Measurements from ENCODE around the gene CASP1.
"Not testable (repeated sequence)": the region's sequence is repeated elsewhere in the genome, so short reads cannot be mapped to it uniquely, and the experiment has no call there.

CASP1 gene

DNA sequence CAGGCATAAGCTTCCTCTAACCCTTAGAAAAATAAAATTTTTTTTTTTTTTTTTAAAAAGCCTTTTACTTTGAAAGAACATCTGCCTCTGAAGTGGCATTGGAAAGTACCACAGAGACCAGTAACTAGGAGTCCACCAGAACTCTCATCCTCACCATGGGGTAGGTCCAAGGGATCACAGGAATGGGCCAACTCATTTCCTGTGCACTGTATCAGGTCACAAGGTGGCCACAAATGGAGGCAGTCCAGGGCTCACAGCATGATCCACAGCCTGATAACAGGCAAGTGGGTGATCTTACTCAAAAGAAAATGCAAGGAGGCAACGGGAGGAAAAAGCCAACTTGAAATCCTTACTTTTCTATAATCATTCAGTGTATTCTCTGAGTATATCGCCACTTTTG is 34.8 kb upstream of the CASP1 start:
- H3K4me3 ChIP-seq (ENCODE audit: low read depth in 1 of 2, low read length in 2 of 2); H3K9ac ChIP-seq (ENCODE audit: low read length); H3K36me3 ChIP-seq (ENCODE audit: insufficient read depth, low read length); H3K4me1 ChIP-seq (ENCODE audit: insufficient read depth, low read length); H3K27ac ChIP-seq (ENCODE audit: low read depth, low read length); H3K9me3 ChIP-seq (ENCODE audit: low read length); H3K27me3 ChIP-seq (ENCODE audit: control insufficient read depth in 1 of 2, insufficient read depth in 2 of 2, low read length in 2 of 2): not testable (repeated sequence)

DNA sequence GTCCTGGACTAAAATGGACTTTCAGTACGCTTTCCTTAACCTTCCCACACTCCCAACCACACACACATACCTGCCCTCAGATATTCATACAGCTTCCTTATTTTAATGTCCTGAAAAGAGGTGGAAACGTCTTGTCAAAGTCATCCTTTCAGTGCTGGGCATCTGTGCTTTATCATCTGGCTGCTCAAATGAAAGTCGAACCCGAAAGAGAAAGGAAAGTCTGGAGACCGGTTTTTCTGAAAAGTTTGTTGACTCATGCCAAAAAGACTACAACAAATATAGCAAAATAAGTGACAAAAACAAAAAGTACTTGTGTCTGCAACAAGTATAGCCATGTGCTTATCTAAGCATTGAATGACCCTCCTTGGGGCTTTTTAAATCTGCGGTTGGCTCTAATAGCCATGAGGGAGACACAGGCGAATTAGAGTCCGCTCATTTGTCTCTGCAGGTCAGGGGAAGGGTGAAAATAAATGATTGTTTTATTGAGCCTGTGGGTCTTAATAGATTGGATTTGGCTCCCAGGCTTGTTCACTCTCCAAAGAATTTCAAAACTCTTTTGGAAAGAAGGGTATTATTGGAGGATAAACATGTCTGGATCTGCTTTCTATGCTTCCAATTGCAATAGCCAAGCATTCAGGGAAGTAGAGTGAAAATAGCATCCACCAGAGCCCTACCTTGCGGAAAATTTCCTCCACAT is 28.4 kb upstream of the CASP1 start:
- not testable (repeated sequence) for H3K27ac ChIP-seq (ENCODE audit: low read depth, low read length); H3K4me1 ChIP-seq (ENCODE audit: insufficient read depth, low read length); H3K9ac ChIP-seq (ENCODE audit: low read length); H3K27me3 ChIP-seq (ENCODE audit: control insufficient read depth in 1 of 2, insufficient read depth in 2 of 2, low read length in 2 of 2); H3K4me3 ChIP-seq (ENCODE audit: low read depth in 1 of 2, low read length in 2 of 2); H3K9me3 ChIP-seq (ENCODE audit: low read length); H3K36me3 ChIP-seq (ENCODE audit: insufficient read depth, low read length)

DNA sequence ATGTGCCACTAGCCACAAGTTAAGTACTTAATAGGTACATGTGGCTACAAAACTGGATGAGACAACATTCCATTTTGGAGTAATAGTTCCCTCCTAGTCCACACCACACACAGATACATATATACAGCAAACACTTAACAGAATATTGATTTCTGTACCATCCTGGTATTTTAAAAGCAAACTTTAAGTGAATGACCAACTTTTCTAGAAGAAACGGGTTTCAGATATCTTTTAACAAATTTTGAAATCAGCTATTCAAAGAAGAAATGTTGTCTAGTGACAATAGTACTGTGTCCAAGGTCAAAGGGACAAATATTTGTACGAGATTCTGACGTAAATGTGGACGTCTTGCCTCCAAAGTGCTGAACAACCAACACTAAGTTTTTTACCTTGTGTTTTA is 22.5 kb upstream of the CASP1 start:
- Histone ChIP-seq H3K36me3 (ENCODE audit: insufficient read depth, low read length) (no peaks in the 10 kb centered on the region), H3K4me1 (ENCODE audit: insufficient read depth, low read length) (no peaks in the 10 kb centered on the region), H3K9ac (ENCODE audit: low read length) (no peak overlapping the region), H3K9me3 (ENCODE audit: low read length) (no peaks in the 10 kb centered on the region), H3K27ac (ENCODE audit: low read depth, low read length) (no peak overlapping the region), H3K4me3 (ENCODE audit: low read depth in 1 of 2, low read length in 2 of 2) (no peak overlapping the region), H3K27me3 (ENCODE audit: control insufficient read depth in 1 of 2, insufficient read depth in 2 of 2, low read length in 2 of 2) (no peaks in the 10 kb centered on the region)

DNA sequence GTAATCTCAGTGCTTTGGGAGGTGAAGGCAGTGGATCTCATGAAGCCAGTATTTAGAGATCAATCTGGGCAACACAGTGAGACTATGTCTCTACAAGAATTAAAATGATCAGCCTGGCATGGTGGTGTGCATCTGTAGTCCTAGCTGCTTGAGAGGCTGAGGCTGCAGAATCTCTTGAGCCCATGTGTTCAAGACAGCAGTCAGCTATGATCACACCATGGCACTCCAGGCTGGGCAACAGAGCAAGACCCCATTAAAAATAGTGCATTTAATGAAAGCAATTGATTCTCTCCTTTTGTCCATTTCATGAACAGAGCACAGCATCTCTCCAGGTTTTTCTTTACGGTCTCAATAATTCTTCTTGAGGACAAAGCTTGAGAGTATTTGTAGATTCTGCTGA is 21.5 kb upstream of the CASP1 start:
- Histone ChIP-seq H3K9me3 (ENCODE audit: low read length) (no peaks in the 10 kb centered on the region), H3K36me3 (ENCODE audit: insufficient read depth, low read length) (no peaks in the 10 kb centered on the region), H3K27ac (ENCODE audit: low read depth, low read length) (no peak overlapping the region), H3K4me3 (ENCODE audit: low read depth in 1 of 2, low read length in 2 of 2) (no peak overlapping the region), H3K9ac (ENCODE audit: low read length) (no peak overlapping the region), H3K27me3 (ENCODE audit: control insufficient read depth in 1 of 2, insufficient read depth in 2 of 2, low read length in 2 of 2) (no peaks in the 10 kb centered on the region), H3K4me1 (ENCODE audit: insufficient read depth, low read length) (no peaks in the 10 kb centered on the region)

DNA sequence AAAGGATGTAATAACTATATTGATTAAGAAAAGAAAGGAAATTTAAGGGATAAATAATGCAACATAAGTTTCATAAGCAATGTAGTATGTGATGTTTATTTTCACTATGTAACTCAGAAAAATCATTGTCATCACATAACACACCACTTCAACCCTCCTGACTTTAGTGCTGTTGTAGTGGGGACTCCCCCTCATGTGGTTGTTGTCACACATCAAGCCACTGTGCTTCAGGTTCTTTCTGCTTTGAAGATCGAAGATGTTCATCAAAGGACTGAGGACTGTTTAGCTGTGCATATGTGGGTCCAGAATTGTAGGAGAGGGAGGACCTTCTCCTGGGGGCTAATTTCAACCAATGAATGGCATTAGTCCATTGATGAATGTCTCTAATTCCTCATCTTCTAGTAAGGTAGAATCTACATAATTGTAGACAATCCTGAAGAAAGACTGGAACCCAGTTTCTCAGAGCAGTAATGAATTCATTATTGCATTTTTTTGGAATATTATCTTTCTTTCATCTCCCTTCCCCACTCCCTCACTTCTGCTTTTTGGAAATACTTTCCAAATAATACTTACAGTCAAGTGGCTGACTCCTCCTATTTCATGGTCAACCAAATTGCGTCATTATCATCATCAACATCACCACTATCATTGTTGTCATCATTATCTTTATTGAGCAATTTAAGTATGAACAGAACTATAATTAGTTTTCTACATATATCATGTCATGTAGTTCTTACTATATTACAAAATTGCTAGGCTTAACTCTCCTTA is 20.0 kb upstream of the CASP1 start:
- Histone ChIP-seq H3K9me3 (ENCODE audit: low read length) (no peaks in the 10 kb centered on the region), H3K4me3 (ENCODE audit: low read depth in 1 of 2, low read length in 2 of 2) (no peak overlapping the region), H3K9ac (ENCODE audit: low read length) (no peak overlapping the region)

DNA sequence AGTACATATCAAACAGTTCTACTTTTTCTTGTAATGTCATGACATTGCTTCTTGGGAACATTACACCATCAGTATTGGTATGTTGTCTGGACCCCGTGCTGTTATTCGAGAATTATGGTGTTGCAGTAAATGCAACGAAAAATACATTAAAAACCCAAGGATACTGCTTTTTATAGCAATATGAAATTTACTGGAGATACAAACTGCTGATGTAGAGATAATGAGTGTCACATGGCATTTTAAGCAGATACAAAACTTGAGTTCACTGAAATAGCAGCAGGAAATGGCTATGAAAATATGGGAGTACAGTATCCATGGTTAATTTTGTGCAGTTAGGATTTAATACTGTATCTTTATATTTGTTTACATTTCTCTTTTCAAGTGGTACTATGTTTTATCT is 17.5 kb upstream of the CASP1 start:
- no peak overlapping the region for H3K4me3 ChIP-seq (ENCODE audit: low read depth in 1 of 2, low read length in 2 of 2)
- no peak overlapping the region for H3K9ac ChIP-seq (ENCODE audit: low read length)
- no peaks in the 10 kb centered on the region for H3K9me3 ChIP-seq (ENCODE audit: low read length)
- no peaks in the 10 kb centered on the region for H3K27me3 ChIP-seq (ENCODE audit: control insufficient read depth in 1 of 2, insufficient read depth in 2 of 2, low read length in 2 of 2)
- no peaks in the 10 kb centered on the region for H3K36me3 ChIP-seq (ENCODE audit: insufficient read depth, low read length)
- H3K27ac ChIP-seq (ENCODE audit: low read depth, low read length), result no peak overlapping the region
- no peaks in the 10 kb centered on the region for H3K4me1 ChIP-seq (ENCODE audit: insufficient read depth, low read length)

More for the DNA sequence above, 20.0 kb upstream of the CASP1 start:
- Histone ChIP-seq H3K36me3 (ENCODE audit: insufficient read depth, low read length) (no peaks in the 10 kb centered on the region), H3K4me1 (ENCODE audit: insufficient read depth, low read length) (no peaks in the 10 kb centered on the region), H3K27me3 (ENCODE audit: control insufficient read depth in 1 of 2, insufficient read depth in 2 of 2, low read length in 2 of 2) (no peaks in the 10 kb centered on the region), H3K27ac (ENCODE audit: low read depth, low read length) (no peak overlapping the region)

DNA sequence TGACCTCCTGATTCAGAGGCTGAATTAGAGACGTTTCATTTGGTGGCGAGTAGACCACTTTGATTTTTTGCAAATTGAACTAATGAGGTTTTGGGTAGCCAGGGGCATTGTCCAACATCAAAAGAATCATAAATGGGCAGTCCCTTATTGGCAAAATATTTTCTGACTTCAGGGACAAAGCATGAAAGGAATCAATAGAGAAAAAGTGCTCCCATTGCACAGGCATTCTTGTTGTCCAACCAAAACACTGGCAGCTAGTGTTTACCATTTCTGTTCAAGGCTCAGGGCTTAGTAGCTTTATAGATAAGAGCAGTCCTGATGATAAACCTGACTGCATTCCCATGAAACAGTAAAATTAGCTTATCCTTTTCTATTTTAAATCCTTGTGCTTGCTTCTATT is 16.6 kb upstream of the CASP1 start:
- Histone ChIP-seq H3K4me1 (ENCODE audit: insufficient read depth, low read length) (peaks cover 8% of the 10 kb centered on the region), H3K9me3 (ENCODE audit: low read length) (no peaks in the 10 kb centered on the region), H3K4me3 (ENCODE audit: low read depth in 1 of 2, low read length in 2 of 2) (no peak overlapping the region), H3K27ac (ENCODE audit: low read depth, low read length) (no peak overlapping the region), H3K27me3 (ENCODE audit: control insufficient read depth in 1 of 2, insufficient read depth in 2 of 2, low read length in 2 of 2) (no peaks in the 10 kb centered on the region), H3K9ac (ENCODE audit: low read length) (no peak overlapping the region), H3K36me3 (ENCODE audit: insufficient read depth, low read length) (no peaks in the 10 kb centered on the region)

DNA sequence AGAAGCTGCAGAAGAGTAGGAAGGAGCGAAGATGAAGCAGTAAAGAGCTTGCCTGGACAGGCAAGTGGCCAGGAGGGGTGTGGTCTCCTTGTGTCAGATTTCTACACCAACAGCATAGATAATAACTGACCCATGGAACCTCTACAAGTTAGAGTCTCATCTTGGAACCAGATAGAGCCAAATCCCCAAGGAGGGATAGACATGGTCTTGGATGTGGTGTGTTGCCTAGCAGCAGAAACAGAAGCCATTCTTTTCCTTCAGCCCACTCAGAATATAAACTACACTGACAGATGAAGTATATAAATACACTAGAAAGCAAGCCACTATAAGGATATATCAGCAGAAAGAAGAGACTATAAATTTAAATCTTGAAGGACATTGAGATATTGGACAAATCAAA is 14.5 kb upstream of the CASP1 start:
- Histone ChIP-seq H3K9me3 (ENCODE audit: low read length) (no peaks in the 10 kb centered on the region), H3K36me3 (ENCODE audit: insufficient read depth, low read length) (no peaks in the 10 kb centered on the region), H3K27ac (ENCODE audit: low read depth, low read length) (no peak overlapping the region), H3K27me3 (ENCODE audit: control insufficient read depth in 1 of 2, insufficient read depth in 2 of 2, low read length in 2 of 2) (no peaks in the 10 kb centered on the region), H3K9ac (ENCODE audit: low read length) (no peak overlapping the region), H3K4me1 (ENCODE audit: insufficient read depth, low read length) (peaks cover 11% of the 10 kb centered on the region), H3K4me3 (ENCODE audit: low read depth in 1 of 2, low read length in 2 of 2) (no peak overlapping the region)

DNA sequence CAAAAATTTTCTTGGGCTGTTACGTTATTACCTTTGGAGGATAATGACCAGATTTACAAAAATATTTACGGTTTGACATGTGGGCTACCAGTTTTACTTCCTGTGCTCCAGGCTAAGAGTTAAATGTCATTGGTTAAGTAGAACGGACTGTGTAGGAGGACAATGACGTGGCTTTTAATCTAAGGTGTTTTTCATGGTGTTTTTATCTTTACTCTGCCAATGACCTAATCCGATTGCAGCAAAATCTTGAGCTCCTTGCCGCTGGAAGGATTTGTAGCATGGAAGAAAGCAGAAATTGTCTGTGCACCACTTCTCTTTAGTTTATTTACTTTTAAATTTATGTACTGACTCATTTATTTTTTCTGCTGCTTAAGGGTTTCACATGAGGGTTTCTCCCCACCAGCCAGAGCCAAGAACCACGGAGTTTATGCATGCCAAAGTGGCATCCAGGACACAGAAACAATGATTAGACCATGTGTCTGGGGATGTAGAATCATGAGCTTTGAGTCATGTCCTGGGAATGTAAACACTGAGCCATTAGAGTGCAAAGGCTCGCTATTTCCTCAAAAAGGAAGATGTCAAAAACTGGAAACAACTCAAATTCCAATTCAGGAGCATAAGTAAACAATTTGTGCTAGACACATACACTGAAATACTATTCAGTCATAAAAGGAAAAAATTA is 12.1 kb upstream of the CASP1 start:
- Histone ChIP-seq H3K9me3 (ENCODE audit: low read length) (no peaks in the 10 kb centered on the region), H3K4me3 (ENCODE audit: low read depth in 1 of 2, low read length in 2 of 2) (no peak overlapping the region), H3K4me1 (ENCODE audit: insufficient read depth, low read length) (peaks cover 11% of the 10 kb centered on the region), H3K36me3 (ENCODE audit: insufficient read depth, low read length) (no peaks in the 10 kb centered on the region), H3K9ac (ENCODE audit: low read length) (no peak overlapping the region), H3K27ac (ENCODE audit: low read depth, low read length) (no peak overlapping the region), H3K27me3 (ENCODE audit: control insufficient read depth in 1 of 2, insufficient read depth in 2 of 2, low read length in 2 of 2) (no peaks in the 10 kb centered on the region)

DNA sequence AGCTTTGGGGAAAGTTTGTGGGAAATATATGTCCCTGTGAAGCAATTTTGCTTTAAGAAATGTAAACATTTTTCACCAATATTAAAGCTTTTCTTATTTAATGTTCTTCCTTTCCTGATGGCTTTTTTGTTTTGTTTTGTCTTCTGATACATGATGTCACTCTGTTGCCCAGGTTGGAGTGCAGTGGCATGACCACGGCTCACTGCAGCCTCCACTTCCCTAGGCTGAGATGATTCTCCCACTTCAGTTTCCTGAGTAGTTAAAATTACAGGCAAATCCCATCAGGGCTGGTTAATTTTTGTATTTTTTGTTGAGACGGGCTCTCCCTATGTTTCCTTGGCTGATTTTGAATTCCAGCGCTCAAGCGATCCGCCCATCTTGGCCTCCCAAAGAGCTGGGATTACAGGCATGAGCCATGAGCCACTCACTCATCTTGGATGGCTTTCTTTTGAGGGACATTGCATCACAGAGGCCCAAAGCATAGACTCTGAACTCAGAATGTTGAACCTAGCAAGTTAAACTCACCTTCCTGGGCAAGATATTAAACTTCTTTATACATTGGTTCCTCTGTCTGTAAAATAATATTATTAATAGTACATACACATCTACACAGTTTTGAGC is 10.8 kb upstream of the CASP1 start:
- Histone ChIP-seq H3K9ac (ENCODE audit: low read length) (no peak overlapping the region), H3K9me3 (ENCODE audit: low read length) (no peaks in the 10 kb centered on the region), H3K27ac (ENCODE audit: low read depth, low read length) (no peak overlapping the region), H3K4me3 (ENCODE audit: low read depth in 1 of 2, low read length in 2 of 2) (no peak overlapping the region), H3K4me1 (ENCODE audit: insufficient read depth, low read length) (peaks cover 11% of the 10 kb centered on the region), H3K36me3 (ENCODE audit: insufficient read depth, low read length) (no peaks in the 10 kb centered on the region), H3K27me3 (ENCODE audit: control insufficient read depth in 1 of 2, insufficient read depth in 2 of 2, low read length in 2 of 2) (no peaks in the 10 kb centered on the region)

Data from muscle layer of colon (tissue), 2 donors.